SK-N-SH (cell line): ENCODE data around the gene KRTAP3-2. TPM values are rescaled to one million over a fixed set of nuclear protein-coding genes. Genes with fewer than 3 reads are reported as not detected.

Experiments used
- CTCF ChIA-PET: fragments of 300-600, 350-600 bp; formaldehyde crosslinking; extraction: SDS; loops from one replicate; lab custom pipeline; 2021; lab: Yijun Ruan, JAX
- POLR2A ChIA-PET: fragments of 350-600 bp; sonication (Branson Sonifier 250); formaldehyde crosslinking; extraction: SDS; loops from one replicate; lab custom pipeline; 2020; ENCODE audit warnings: antibody characterized with exemption, inconsistent platforms; lab: Yijun Ruan, JAX
- DNase-seq: peaks from one replicate; pipeline ENCODE4 v3.0.0; 2012
- H2AFZ ChIP-seq: fragments of 200-600 bp; sonication (generic); 2 replicates; pipeline ENCODE4 v1.8.1; 2016; ENCODE audit warnings: antibody characterized with exemption, mild to moderate bottlenecking, low read depth
- H3F3A ChIP-seq: fragments of 200-600 bp; sonication (generic); replicated peaks from 2 replicates; pipeline ENCODE3; 2016; ENCODE audit warnings: antibody characterized with exemption, mild to moderate bottlenecking; ENCODE audit not compliant: insufficient read depth
- H3K27ac ChIP-seq, 2 experiments: fragments of 200-500 bp in 1 of 2; fragments of 200-600 bp in 1 of 2; sonication (Bioruptor generic) in 1 of 2; sonication (generic), shearing (Covaris generic) in 1 of 2; 2 replicates each; pipeline versions ENCODE4 v1.5.1 to v1.6.1; 2014 to 2016; ENCODE audit warnings: low read depth in 2 of 2, inconsistent platforms in 1 of 2, low read length in 1 of 2, mild to moderate bottlenecking in 1 of 2, mixed read lengths in 1 of 2
- H3K27me3 ChIP-seq: fragments of 200-600 bp; sonication (generic), shearing (Covaris generic); 2 replicates; pipeline ENCODE4 v1.6.1; 2016; ENCODE audit warnings: mixed run types; ENCODE audit not compliant: insufficient read depth
- H3K36me3 ChIP-seq, 2 experiments: fragments of 200-500 bp in 1 of 2; fragments of 200-600 bp in 1 of 2; sonication (Bioruptor generic) in 1 of 2; sonication (generic) in 1 of 2; replicated peaks in 1 of 2; 2 replicates each; pipeline versions ENCODE3 to v1.5.1; 2014 to 2016; ENCODE audit warnings: low read length in 1 of 2, mild to moderate bottlenecking in 1 of 2; ENCODE audit not compliant: insufficient read depth in 2 of 2, control insufficient read depth in 1 of 2
- H3K4me1 ChIP-seq, 2 experiments: fragments of 200-500 bp in 1 of 2; fragments of 200-600 bp in 1 of 2; sonication (Bioruptor generic) in 1 of 2; sonication (generic), shearing (Covaris generic) in 1 of 2; 2 replicates each; pipeline versions ENCODE4 v1.5.1 to v1.6.1; 2014 to 2016; ENCODE audit warnings: low read depth in 1 of 2, low read length in 1 of 2, mixed run types in 1 of 2; ENCODE audit not compliant: insufficient read depth in 2 of 2, control insufficient read depth in 1 of 2
- H3K4me2 ChIP-seq: fragments of 200-600 bp; sonication (generic), shearing (Covaris generic); 2 replicates; pipeline ENCODE4 v1.6.1; 2017; ENCODE audit warnings: mixed run types
- H3K4me3 ChIP-seq, 2 experiments: fragments of 200-500 bp in 1 of 2; fragments of 200-600 bp in 1 of 2; sonication (Bioruptor generic) in 1 of 2; sonication (generic), shearing (Covaris generic) in 1 of 2; 2 replicates each; pipeline versions ENCODE4 v1.5.1 to v1.8.1; 2014 to 2016; ENCODE audit warnings: low read depth in 2 of 2, inconsistent platforms in 1 of 2, low read length in 1 of 2, mild to moderate bottlenecking in 1 of 2, mixed read lengths in 1 of 2, moderate library complexity in 1 of 2
- H3K79me2 ChIP-seq: fragments of 200-600 bp; sonication (generic); 2 replicates; pipeline ENCODE4 v1.8.1; 2017; ENCODE audit warnings: mild to moderate bottlenecking; ENCODE audit not compliant: insufficient read depth
- H3K9ac ChIP-seq: fragments of 200-600 bp; sonication (generic); 2 replicates; pipeline ENCODE4 v1.6.1; 2017; ENCODE audit warnings: mixed run types
- H3K9me2 ChIP-seq: fragments of 200-600 bp; sonication (generic); 2 replicates; pipeline ENCODE4 v1.6.1; 2017; ENCODE audit warnings: mixed run types
- H3K9me3 ChIP-seq: fragments of 200-600 bp; sonication (generic); 2 replicates; pipeline ENCODE4 v1.6.1; 2017; ENCODE audit warnings: mixed run types, mild to moderate bottlenecking, moderate library complexity
- H4K20me1 ChIP-seq: fragments of 200-600 bp; sonication (generic); 2 replicates; pipeline ENCODE4 v1.6.1; 2017; ENCODE audit warnings: mild to moderate bottlenecking, mixed run types; ENCODE audit not compliant: insufficient read depth
- CHD2 ChIP-seq: fragments of 150-350 bp; IDR thresholded peaks from 2 replicates; pipeline ENCODE4 v1.6.1; 2018; ENCODE audit warnings: low read length; ENCODE audit not compliant: partially characterized antibody
- ELF1 ChIP-seq: IDR thresholded peaks from 2 replicates; pipeline ENCODE4 v1.4.0; 2012
- EP300 ChIP-seq, 2 experiments: IDR thresholded peaks; 2 replicates each; pipeline versions ENCODE4 v1.4.0 to v1.6.1; 2012; ENCODE audit warnings: borderline replicate concordance in 1 of 2, low read depth in 1 of 2, low read length in 1 of 2
- EZH2phosphoT487 ChIP-seq: fragments of 200-600 bp; sonication (generic); IDR thresholded peaks from 2 replicates; pipeline ENCODE4 v1.6.1; 2017; ENCODE audit warnings: low read depth, mixed run types, mild to moderate bottlenecking, antibody characterized with exemption, moderate library complexity, borderline replicate concordance
- FOSL2 ChIP-seq: IDR thresholded peaks from 2 replicates; pipeline ENCODE4 v1.4.0; 2012; ENCODE audit warnings: low read depth, mild to moderate bottlenecking, moderate library complexity, borderline replicate concordance
- GATA2 ChIP-seq: sonication (generic); formaldehyde crosslinking; IDR thresholded peaks from 2 replicates; pipeline ENCODE4 v1.5.0; 2020; ENCODE audit warnings: mild to moderate bottlenecking, missing genetic modification reagents
- JUND ChIP-seq: IDR thresholded peaks from 2 replicates; pipeline ENCODE4 v1.4.0; 2012
- MEF2A ChIP-seq: IDR thresholded peaks from 2 replicates; pipeline ENCODE4 v1.4.0; 2012; ENCODE audit warnings: low read depth, borderline replicate concordance
- RAD21 ChIP-seq: IDR thresholded peaks from 2 replicates; pipeline ENCODE4 v1.6.1; 2012; ENCODE audit warnings: mild to moderate bottlenecking, low read length
- RCOR1 ChIP-seq: fragments of 150-350 bp; IDR thresholded peaks from 2 replicates; pipeline ENCODE4 v1.6.1; 2017; ENCODE audit warnings: antibody characterized with exemption, low read length
- SIN3A ChIP-seq: IDR thresholded peaks from 2 replicates; pipeline ENCODE4 v1.6.1; 2012; ENCODE audit warnings: low read depth, mild to moderate bottlenecking, low read length, moderate library complexity, borderline replicate concordance
- TCF12 ChIP-seq: IDR thresholded peaks from 2 replicates; pipeline ENCODE4 v1.4.0; 2012
- WGBS: methylation state at CpG from one replicate; pipeline ENCODE4 v1.1.6; 2017; ENCODE audit warnings: low lambda C conversion rate; 5-methylcytosine and 5-hydroxymethylcytosine counted together
- polyA plus RNA-seq, 3 experiments: library from polyadenylated mRNA; depleted of rRNA; stranded (reverse); fragments of >200 nt; gene quantifications; 2 replicates each; pipeline ENCODE4 v1.2.3, GENCODE V29; 2012
- TF ChIP-seq, protein P1 (sequence below): IDR thresholded peaks from 2 replicates; pipeline ENCODE4; 2012
- TF ChIP-seq, protein P2 (sequence below): IDR thresholded peaks from 2 replicates; pipeline ENCODE4 v1.4.0; 2012; ENCODE audit warnings: low read depth, borderline replicate concordance

Gene KRTAP3-2
- polyA plus RNA-seq, 1 of the 3 experiments (the other 2 are of a cell fraction) = not detected

DNA sequence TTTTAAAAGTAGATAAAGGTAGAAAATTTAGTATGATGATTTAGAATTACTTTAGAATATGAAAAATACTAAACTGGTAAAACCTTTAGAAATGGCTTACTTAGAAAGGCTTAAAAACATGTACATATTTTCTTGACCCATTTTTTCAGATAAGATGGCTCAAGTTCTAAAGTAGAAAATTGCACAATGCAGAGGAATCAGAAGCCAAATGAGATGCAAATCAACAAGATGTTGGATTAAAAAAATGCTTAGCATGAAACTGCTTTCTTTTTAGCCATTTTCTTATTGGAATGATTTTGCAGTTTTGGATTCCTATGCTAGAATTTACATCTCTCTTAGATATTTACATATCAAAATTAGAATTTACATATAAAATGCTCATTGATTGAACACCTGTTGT lies 10.7 kb upstream of the KRTAP3-2 start:
- DNase-seq = no peak
- Histone ChIP-seq H3K9me3 (no peaks in the 10 kb centered on the region), H3K27me3 (peaks cover 31% of the 10 kb centered on the region; the same call in 1 of the 2 replicates), H4K20me1 (no peaks in the 10 kb centered on the region), H3K9me2 (no peaks in the 10 kb centered on the region), H3K4me3 (no peak overlapping the region), H3K4me1 (no peaks in the 10 kb centered on the region), H3K4me2 (no peak overlapping the region), H3K79me2 (no peaks in the 10 kb centered on the region), H3F3A (no peaks in the 10 kb centered on the region), H2AFZ (no peak overlapping the region), H3K9ac (no peak overlapping the region), H3K36me3 (no peaks in the 10 kb centered on the region), H3K27ac (no peak overlapping the region)
- POLR2A ChIA-PET = no interaction called here
- no peak for TF ChIP-seq RCOR1
- CTCF ChIA-PET = no interaction called here

DNA sequence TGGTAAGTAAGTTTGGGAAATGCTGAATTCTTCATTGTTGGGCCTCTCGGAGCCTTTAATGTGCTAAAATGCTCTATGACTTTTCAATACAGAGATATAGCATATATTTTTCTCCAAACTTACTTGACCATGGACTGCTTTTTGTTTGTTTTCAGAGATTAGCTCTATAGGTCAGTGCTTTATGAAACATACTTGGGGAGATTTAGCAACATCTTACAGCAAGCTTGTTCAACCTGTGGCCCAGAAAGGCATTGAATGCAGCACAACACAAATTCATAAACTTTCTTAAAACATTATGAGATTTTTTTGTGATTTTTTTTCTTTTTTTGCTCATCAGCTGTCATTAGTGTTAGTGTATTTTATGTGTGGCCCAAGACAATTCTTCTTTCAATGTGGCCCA lies 10.2 kb upstream of the KRTAP3-2 start:
- H3K27me3 ChIP-seq = peaks cover 31% of the 10 kb centered on the region; the same call in 1 of the 2 replicates
- no peaks in the 10 kb centered on the region for H3K9me3 ChIP-seq
- H3K27ac ChIP-seq = no peak overlapping the region
- H3K79me2 ChIP-seq = no peaks in the 10 kb centered on the region
- DNase-seq = no peak
- CTCF ChIA-PET = interaction anchor here (0.6 kb wide), 1 partner anchor 73 kb away, joined by 3 read pairs; no protein-coding TSS in a partner anchor
- no peak overlapping the region for H3K9ac ChIP-seq
- TF ChIP-seq RAD21 (no peak), JUND (no peak), CHD2 (no peak), EP300 (IDR thresholded peaks at IDR 0.05; ENCODE audit: borderline replicate concordance in 1 of 2, low read depth in 1 of 2, low read length in 1 of 2) (no peak), ELF1 (no peak), EZH2phosphoT487 (no peak), MEF2A (no peak), FOSL2 (no peak), GATA2 (CRISPR knock-in tag) (no peak), TCF12 (no peak), SIN3A (no peak)
- TF ChIP-seq, protein P1, sequence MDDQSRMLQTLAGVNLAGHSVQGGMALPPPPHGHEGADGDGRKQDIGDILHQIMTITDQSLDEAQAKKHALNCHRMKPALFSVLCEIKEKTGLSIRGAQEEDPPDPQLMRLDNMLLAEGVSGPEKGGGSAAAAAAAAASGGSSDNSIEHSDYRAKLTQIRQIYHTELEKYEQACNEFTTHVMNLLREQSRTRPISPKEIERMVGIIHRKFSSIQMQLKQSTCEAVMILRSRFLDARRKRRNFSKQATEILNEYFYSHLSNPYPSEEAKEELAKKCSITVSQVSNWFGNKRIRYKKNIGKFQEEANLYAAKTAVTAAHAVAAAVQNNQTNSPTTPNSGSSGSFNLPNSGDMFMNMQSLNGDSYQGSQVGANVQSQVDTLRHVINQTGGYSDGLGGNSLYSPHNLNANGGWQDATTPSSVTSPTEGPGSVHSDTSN = no peak
- TF ChIP-seq, protein P2, sequence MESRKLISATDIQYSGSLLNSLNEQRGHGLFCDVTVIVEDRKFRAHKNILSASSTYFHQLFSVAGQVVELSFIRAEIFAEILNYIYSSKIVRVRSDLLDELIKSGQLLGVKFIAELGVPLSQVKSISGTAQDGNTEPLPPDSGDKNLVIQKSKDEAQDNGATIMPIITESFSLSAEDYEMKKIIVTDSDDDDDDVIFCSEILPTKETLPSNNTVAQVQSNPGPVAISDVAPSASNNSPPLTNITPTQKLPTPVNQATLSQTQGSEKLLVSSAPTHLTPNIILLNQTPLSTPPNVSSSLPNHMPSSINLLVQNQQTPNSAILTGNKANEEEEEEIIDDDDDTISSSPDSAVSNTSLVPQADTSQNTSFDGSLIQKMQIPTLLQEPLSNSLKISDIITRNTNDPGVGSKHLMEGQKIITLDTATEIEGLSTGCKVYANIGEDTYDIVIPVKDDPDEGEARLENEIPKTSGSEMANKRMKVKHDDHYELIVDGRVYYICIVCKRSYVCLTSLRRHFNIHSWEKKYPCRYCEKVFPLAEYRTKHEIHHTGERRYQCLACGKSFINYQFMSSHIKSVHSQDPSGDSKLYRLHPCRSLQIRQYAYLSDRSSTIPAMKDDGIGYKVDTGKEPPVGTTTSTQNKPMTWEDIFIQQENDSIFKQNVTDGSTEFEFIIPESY = no peak
- no peaks in the 10 kb centered on the region for H3K4me1 ChIP-seq
- no peaks in the 10 kb centered on the region for H4K20me1 ChIP-seq
- WGBS = 6% methylated on average over 1 of the region's 1 CpG
- POLR2A ChIA-PET = no interaction called here
- no peak overlapping the region for H3K4me2 ChIP-seq
- no peaks in the 10 kb centered on the region for H3K36me3 ChIP-seq
- no peaks in the 10 kb centered on the region for H3K9me2 ChIP-seq
- H3K4me3 ChIP-seq = no peak overlapping the region
- H2AFZ ChIP-seq = no peak overlapping the region
- H3F3A ChIP-seq = no peaks in the 10 kb centered on the region
